Endodermal cell (in vitro differentiated cells): ENCODE measurements around the gene DYNC1H1. TPM values are rescaled to one million over a fixed set of nuclear protein-coding genes. Genes with fewer than 3 reads are reported as not detected.

Experiments
- DNase-seq: peaks from one replicate; pipeline ENCODE4 v3.0.0-alpha.2; 2017
- H3K27ac ChIP-seq: 2 replicates; pipeline ENCODE4 v1.5.1; 2013; ENCODE audit warnings: mild to moderate bottlenecking, low read depth, low read length, moderate library complexity
- H3K27me3 ChIP-seq: 2 replicates; pipeline ENCODE4 v1.6.1; 2013; ENCODE audit warnings: mild to moderate bottlenecking, low read length, moderate library complexity; ENCODE audit not compliant: insufficient read depth, control insufficient read depth, poor library complexity, severe bottlenecking
- H3K36me3 ChIP-seq: 2 replicates; pipeline ENCODE4 v1.7.0; 2013; ENCODE audit warnings: mild to moderate bottlenecking, low read length, moderate library complexity; ENCODE audit not compliant: control insufficient read depth, insufficient read depth
- H3K4me1 ChIP-seq: one replicate; pipeline ENCODE4 v1.7.0; 2013; ENCODE audit warnings: low read length; ENCODE audit not compliant: control insufficient read depth, insufficient read depth
- H3K4me3 ChIP-seq: 2 replicates; pipeline ENCODE4 v1.5.1; 2013; ENCODE audit warnings: mild to moderate bottlenecking, low read length, moderate library complexity
- H3K9ac ChIP-seq: 2 replicates; pipeline ENCODE4 v1.6.1; 2013; ENCODE audit warnings: mild to moderate bottlenecking, low read length, moderate library complexity; ENCODE audit not compliant: poor library complexity, severe bottlenecking; ENCODE audit errors: extremely low read depth
- H3K9me3 ChIP-seq: 2 replicates; pipeline ENCODE4 v1.6.1; 2013; ENCODE audit warnings: mild to moderate bottlenecking, low read length, moderate library complexity; ENCODE audit not compliant: control insufficient read depth
- H3K27ac Mint-ChIP-seq: 2 replicates; pipeline ENCODE4 v1.8.0; 2020; ENCODE audit warnings: mixed read lengths
- H3K27me3 Mint-ChIP-seq: 2 replicates; pipeline ENCODE4 v1.8.0; 2021; ENCODE audit warnings: mild to moderate bottlenecking, mixed read lengths; ENCODE audit not compliant: insufficient read depth
- H3K36me3 Mint-ChIP-seq: 2 replicates; pipeline ENCODE4 v1.8.0; 2020; ENCODE audit warnings: low read depth, mixed read lengths
- H3K4me1 Mint-ChIP-seq: 2 replicates; pipeline ENCODE4 v1.8.0; 2020; ENCODE audit warnings: mixed read lengths
- H3K4me3 Mint-ChIP-seq: 2 replicates; pipeline ENCODE4 v1.8.0; 2020; ENCODE audit warnings: mild to moderate bottlenecking, moderate library complexity, mixed read lengths
- H3K9me3 Mint-ChIP-seq: 2 replicates; pipeline ENCODE4 v1.8.0; 2020; ENCODE audit warnings: mild to moderate bottlenecking, mixed read lengths
- WGBS, 2 experiments: methylation state at CpG; one replicate each; pipeline versions ENCODE4 v1.1.5 to v1.1.7; 2013; ENCODE audit warnings: missing lambda C conversion rate in 2 of 2, mixed read lengths in 1 of 2; ENCODE audit not compliant: insufficient coverage in 1 of 2, insufficient read length in 1 of 2; 5-methylcytosine and 5-hydroxymethylcytosine counted together
- total RNA-seq, 2 donors: library from RNA; stranded (reverse); fragmentation: NEBNext Ultra II Directional in 1 of 2; extraction: Animal tissue kit (Norgen Biotek cat#: 25700) in 1 of 2; gene quantifications; 2 replicates in 1 of 2; 3 replicates in 1 of 2; pipeline ENCODE4 v1.2.1, GENCODE V29; 2021
- TF ChIP-seq, protein P1 (sequence below): fragments of 200-600 bp; sonication (generic); conservative IDR thresholded peaks from 2 replicates; pipeline ENCODE4 v1.5.0; 2021; ENCODE audit warnings: antibody characterized with exemption, mild to moderate bottlenecking

DYNC1H1 gene
- total RNA-seq, 2 donors from 2014 or later = 438 to 443 TPM

DNA sequence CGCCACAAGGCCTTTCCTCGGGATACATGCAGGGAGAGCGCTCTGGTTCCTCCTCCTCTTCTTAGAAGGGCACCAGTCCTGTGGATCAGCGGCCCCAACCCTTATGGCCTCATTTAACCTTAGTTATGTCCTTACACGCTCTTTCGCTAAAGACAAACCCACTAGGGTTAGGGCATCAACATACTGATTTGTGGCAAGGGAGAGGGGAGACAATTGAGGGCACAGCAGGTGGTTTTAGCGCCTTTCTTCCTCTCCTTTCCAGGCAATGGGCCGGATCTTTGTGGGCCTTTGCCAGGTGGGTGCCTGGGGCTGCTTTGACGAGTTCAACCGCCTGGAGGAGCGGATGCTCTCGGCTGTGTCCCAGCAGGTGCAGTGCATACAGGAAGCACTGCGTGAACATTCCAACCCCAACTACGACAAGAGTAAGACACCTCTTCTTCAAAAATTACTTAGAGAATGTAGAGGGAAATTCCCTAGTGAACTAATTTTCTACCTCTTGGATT, 43.6 kb downstream of the DYNC1H1 start:
- Mint-ChIP-seq H3K4me3 (no peak overlapping the region), H3K9me3 (no peaks in the 10 kb centered on the region), H3K27me3 (no peaks in the 10 kb centered on the region), H3K27ac (no peak overlapping the region), H3K36me3 (peaks cover 91% of the 10 kb centered on the region), H3K4me1 (peaks cover 7% of the 10 kb centered on the region)
- Histone ChIP-seq H3K9ac (no peak overlapping the region), H3K36me3 (peaks cover 96% of the 10 kb centered on the region), H3K4me1 (no peaks in the 10 kb centered on the region), H3K9me3 (no peaks in the 10 kb centered on the region), H3K27ac (no peak overlapping the region), H3K27me3 (no peaks in the 10 kb centered on the region), H3K4me3 (no peak overlapping the region)
- TF ChIP-seq, protein P1, sequence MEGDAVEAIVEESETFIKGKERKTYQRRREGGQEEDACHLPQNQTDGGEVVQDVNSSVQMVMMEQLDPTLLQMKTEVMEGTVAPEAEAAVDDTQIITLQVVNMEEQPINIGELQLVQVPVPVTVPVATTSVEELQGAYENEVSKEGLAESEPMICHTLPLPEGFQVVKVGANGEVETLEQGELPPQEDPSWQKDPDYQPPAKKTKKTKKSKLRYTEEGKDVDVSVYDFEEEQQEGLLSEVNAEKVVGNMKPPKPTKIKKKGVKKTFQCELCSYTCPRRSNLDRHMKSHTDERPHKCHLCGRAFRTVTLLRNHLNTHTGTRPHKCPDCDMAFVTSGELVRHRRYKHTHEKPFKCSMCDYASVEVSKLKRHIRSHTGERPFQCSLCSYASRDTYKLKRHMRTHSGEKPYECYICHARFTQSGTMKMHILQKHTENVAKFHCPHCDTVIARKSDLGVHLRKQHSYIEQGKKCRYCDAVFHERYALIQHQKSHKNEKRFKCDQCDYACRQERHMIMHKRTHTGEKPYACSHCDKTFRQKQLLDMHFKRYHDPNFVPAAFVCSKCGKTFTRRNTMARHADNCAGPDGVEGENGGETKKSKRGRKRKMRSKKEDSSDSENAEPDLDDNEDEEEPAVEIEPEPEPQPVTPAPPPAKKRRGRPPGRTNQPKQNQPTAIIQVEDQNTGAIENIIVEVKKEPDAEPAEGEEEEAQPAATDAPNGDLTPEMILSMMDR = no peak
- DNase-seq = peak; percentile 72
- WGBS, 2 experiments = 94 to 95% methylated on average over 6 to 14 of the region's 14 CpGs

DNA sequence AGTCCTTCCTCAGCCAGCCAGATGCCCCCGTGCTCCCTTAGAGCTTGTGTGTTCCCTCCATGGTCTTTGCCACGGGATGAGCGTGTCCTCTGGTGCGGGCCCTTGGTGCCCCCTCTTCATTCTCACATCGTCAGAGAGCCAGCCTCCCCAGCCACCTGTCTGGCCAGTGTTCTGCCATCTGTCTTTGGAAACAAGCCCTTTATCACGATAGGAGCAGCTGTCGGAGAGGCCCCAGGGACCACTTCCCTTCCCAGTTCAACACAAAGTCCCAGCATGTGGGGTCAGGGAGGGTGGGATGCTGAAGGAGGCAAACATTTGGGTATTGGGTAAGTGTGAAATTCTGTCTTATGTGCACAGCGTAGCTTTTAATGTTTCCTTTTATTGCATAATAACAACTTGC, 44.5 kb downstream of the DYNC1H1 start:
- Histone ChIP-seq H3K9ac (no peak overlapping the region), H3K4me1 (no peaks in the 10 kb centered on the region), H3K27ac (peak overlapping the region; percentile 50), H3K4me3 (no peak overlapping the region), H3K36me3 (peaks cover 96% of the 10 kb centered on the region), H3K9me3 (no peaks in the 10 kb centered on the region), H3K27me3 (no peaks in the 10 kb centered on the region)
- Mint-ChIP-seq H3K36me3 (peaks cover 93% of the 10 kb centered on the region), H3K27ac (peak overlapping the region; percentile 13), H3K27me3 (no peaks in the 10 kb centered on the region), H3K4me1 (peaks cover 7% of the 10 kb centered on the region), H3K4me3 (no peak overlapping the region), H3K9me3 (no peaks in the 10 kb centered on the region)
- DNase-seq = no peak
- WGBS, 2 experiments = 96 to 100% methylated on average over 5 to 8 of the region's 8 CpGs
- TF ChIP-seq, protein P1 = no peak

DNA sequence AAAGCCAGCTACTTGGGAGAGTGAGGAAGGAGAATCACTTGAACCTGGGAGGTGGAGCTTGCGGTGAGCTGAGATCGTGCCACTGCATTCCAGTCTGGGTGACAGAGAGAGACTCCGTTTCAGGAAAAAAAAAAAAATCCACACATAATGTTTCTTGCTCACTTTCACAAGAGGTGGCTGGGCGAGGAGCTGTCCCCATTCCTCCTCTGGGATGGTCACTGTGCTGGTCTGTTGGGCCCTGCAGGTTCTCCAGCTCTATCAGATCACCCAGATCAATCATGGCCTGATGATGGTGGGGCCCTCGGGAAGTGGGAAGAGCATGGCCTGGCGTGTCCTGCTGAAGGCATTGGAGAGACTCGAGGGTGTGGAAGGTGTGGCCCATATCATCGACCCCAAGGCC, 47.3 kb downstream of the DYNC1H1 start:
- no peak overlapping the region for H3K9ac ChIP-seq
- Mint-ChIP-seq H3K27ac (peak overlapping the region; percentile 58), H3K36me3 (peaks cover 99% of the 10 kb centered on the region), H3K9me3 (no peaks in the 10 kb centered on the region), H3K4me1 (peaks cover 7% of the 10 kb centered on the region), H3K4me3 (no peak overlapping the region), H3K27me3 (no peaks in the 10 kb centered on the region)
- no peaks in the 10 kb centered on the region for H3K9me3 ChIP-seq
- H3K4me3 ChIP-seq = no peak overlapping the region
- no peaks in the 10 kb centered on the region for H3K4me1 ChIP-seq
- TF ChIP-seq, protein P1 = no peak
- H3K27me3 ChIP-seq = no peaks in the 10 kb centered on the region
- H3K27ac ChIP-seq = no peak overlapping the region
- no peak for DNase-seq
- peaks cover 98% of the 10 kb centered on the region for H3K36me3 ChIP-seq
- WGBS, 2 experiments = 82 to 89% methylated on average over 4 to 8 of the region's 8 CpGs
